Mucosa of rectum (tissue), 2 donors: ENCODE results near the gene MMEL1.

Experiments
- H3K27ac ChIP-seq, 2 donors: one replicate each; pipeline ENCODE4 v1.7.0; 2013; ENCODE audit warnings: inconsistent platforms in 2 of 2, low read depth in 2 of 2, low read length in 2 of 2
- H3K27me3 ChIP-seq, 2 donors: one replicate each; pipeline ENCODE4 v1.7.0; 2013; ENCODE audit warnings: low read length in 2 of 2; ENCODE audit not compliant: control insufficient read depth in 2 of 2, insufficient read depth in 2 of 2
- H3K36me3 ChIP-seq, 2 donors: one replicate each; pipeline ENCODE4 v1.7.0; 2013; ENCODE audit warnings: low read length in 2 of 2; ENCODE audit not compliant: control insufficient read depth in 2 of 2, insufficient read depth in 2 of 2
- H3K4me1 ChIP-seq, 2 donors: one replicate each; pipeline ENCODE4 v1.7.0; 2013; ENCODE audit warnings: low read length in 2 of 2, mild to moderate bottlenecking in 1 of 2; ENCODE audit not compliant: control insufficient read depth in 2 of 2, insufficient read depth in 2 of 2
- H3K4me3 ChIP-seq, 2 donors: one replicate each; pipeline ENCODE4 v1.7.0; 2013; ENCODE audit warnings: low read length in 2 of 2
- H3K9ac ChIP-seq, 2 donors: one replicate each; pipeline ENCODE4 v1.7.0; 2013; ENCODE audit warnings: low read length in 2 of 2, low read depth in 1 of 2, mild to moderate bottlenecking in 1 of 2
- H3K9me3 ChIP-seq, 2 donors: one replicate each; pipeline ENCODE4 v1.7.0; 2013; ENCODE audit warnings: low read length in 2 of 2; ENCODE audit not compliant: control insufficient read depth in 2 of 2
- donor health status: healthy.
- donor health status: Normal muscosa, but diverticular disease.

Gene MMEL1

GRCh38 chr1:2591581-2592261 lies 41.1 kb downstream of the MMEL1 start:
- H3K9me3 ChIP-seq = no peaks in the 10 kb centered on the region
- peak overlapping the region in 1 of 2 donors; percentile 33 for H3K9ac ChIP-seq
- H3K36me3 ChIP-seq = peaks cover 4 to 9% of the 10 kb centered on the region in 2 donors
- H3K4me3 ChIP-seq = no peak overlapping the region
- H3K27ac ChIP-seq = no peak overlapping the region
- H3K27me3 ChIP-seq = no peaks in the 10 kb centered on the region
- peaks cover 20 to 22% of the 10 kb centered on the region in 2 donors for H3K4me1 ChIP-seq

GRCh38 chr1:2591233-2591580 lies 41.6 kb downstream of the MMEL1 start:
- Histone ChIP-seq H3K36me3 (peaks cover 4 to 9% of the 10 kb centered on the region in 2 donors), H3K9me3 (no peaks in the 10 kb centered on the region), H3K27me3 (no peaks in the 10 kb centered on the region), H3K4me1 (peaks cover 20 to 22% of the 10 kb centered on the region in 2 donors), H3K27ac (no peak overlapping the region), H3K4me3 (no peak overlapping the region), H3K9ac (no peak overlapping the region)

DNA sequence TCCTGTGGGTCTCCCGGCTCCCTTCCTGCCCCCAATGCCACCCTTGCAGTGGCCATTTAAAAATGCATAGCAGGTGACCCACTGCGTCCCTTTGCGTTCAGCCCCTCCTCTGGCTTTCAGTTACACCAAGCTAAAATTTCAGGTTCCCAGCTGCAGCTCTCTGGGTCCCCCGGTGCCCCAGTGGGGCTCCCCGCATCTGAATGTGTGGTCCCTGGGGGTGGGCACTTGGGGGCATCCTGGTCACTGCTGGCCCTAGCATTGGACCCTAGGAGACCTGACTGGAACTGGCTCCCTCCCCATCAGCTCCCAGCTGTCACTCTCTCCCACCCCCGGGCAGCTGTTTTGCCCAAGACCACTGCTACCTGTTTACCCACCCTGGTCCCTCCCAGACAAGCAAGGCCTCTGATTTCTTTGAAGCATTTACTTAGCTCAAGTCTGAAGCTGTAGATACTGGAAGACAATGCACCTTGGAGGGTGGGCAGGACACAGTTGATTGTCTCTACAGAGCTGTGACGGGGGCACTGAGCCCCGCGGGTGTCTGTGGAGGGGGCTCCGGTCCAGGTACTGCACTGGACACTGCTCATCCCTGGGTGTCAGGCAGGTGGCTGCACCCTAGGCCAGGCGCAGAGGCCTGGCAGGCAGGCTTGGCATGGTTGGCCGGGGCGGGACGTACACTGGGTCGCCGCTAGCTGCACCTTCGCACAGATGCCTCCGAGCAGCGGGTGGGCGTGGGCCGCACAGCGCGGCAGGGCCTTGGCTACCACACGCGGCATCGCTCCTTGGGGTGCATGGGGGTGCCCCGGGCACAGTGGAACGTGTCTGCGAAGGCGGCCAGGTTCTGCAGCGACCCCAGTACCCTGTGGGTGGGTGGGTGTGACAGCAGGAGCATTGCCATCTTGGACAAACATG lies 42.3 kb downstream of the MMEL1 start:
- Histone ChIP-seq H3K4me1 (peaks cover 20 to 22% of the 10 kb centered on the region in 2 donors), H3K27me3 (no peaks in the 10 kb centered on the region), H3K36me3 (peaks cover 4 to 9% of the 10 kb centered on the region in 2 donors), H3K27ac (no peak overlapping the region), H3K4me3 (no peak overlapping the region), H3K9ac (no peak overlapping the region), H3K9me3 (no peaks in the 10 kb centered on the region)

DNA sequence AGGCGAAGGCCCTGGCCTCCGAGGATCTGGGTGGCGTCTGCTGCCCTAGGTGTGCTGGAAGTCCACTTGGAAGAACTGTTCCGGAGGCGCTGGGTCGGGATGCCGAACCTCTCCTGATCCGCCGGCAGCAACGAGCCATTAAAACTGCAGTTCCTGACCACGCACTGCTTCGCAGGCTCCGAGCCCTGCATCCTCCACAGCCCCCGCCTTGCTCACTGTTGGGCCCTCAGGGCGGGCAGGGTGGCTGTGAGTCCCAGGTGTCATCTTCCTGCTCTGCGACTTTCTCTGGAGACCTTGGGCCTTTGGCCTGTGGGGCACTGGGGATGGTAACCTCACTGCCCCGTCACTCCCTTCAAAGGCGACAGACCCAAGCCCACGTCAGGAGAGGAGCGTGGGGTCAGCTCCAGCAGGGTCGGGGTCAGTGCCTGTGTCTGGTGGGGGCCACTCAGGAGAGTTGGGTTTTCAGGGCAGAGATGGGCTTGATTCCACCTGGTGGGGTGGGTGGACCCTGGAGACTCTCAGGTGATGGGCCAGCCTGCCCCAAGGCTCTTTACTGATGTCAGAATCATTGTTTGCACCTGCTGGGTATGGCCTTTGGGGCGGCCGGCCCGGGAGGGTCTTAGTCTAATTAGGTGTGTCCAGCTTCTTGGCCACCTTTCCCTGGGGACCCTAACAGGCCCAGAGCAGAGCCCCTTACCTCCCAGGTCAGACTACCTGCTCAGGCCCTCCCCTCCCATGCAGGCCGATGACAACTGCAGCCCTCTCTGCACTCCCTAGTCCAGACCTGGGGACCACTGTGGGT lies 43.2 kb downstream of the MMEL1 start:
- Histone ChIP-seq H3K9me3 (no peaks in the 10 kb centered on the region), H3K27ac (no peak overlapping the region), H3K4me3 (no peak overlapping the region), H3K36me3 (peaks cover 4 to 9% of the 10 kb centered on the region in 2 donors), H3K27me3 (no peaks in the 10 kb centered on the region), H3K9ac (no peak overlapping the region), H3K4me1 (peaks cover 28 to 29% of the 10 kb centered on the region in 2 donors)

DNA sequence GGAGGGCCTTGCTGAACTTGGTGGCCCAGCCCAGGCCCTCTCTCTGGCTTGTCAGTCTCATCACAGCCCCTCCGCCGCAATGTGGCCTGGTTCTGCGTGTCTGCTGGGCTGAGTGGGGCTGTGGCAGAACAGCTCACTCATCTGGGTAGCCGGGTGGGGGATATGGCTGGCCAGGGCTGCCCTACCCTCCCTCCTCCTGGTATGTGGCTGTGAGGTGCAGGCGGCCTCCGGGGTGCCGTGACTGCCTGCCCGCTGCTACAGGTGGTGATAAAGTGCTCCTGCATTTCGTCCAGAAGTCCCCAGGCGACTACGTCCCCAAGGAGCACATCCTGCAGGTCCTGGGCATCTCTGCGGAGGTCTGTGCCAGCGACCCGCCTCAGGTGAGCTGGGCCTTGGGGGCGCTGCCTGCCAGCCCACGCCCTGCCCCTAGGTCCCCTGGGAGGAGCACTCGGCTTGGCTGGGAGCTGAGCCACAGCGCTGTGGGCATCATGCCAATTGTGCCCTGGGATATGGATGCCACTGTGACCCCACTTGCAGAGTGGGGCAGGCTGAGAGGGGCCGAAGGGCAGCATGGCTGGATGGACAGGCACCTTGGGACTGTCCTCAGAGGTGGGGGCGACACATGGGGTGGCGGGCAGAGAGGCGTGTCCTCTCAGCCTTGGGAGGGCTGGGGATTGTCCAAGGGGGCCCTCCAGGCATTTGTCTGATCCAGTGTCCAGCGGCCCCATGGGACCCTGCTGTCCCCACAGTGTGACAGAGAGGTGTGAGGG lies 44.0 kb downstream of the MMEL1 start:
- no peaks in the 10 kb centered on the region for H3K9me3 ChIP-seq
- H3K27me3 ChIP-seq = no peaks in the 10 kb centered on the region
- H3K27ac ChIP-seq = no peak overlapping the region
- H3K4me3 ChIP-seq = no peak overlapping the region
- peaks cover 4 to 9% of the 10 kb centered on the region in 2 donors for H3K36me3 ChIP-seq
- H3K4me1 ChIP-seq = peaks cover 29 to 30% of the 10 kb centered on the region in 2 donors
- H3K9ac ChIP-seq = no peak overlapping the region

DNA sequence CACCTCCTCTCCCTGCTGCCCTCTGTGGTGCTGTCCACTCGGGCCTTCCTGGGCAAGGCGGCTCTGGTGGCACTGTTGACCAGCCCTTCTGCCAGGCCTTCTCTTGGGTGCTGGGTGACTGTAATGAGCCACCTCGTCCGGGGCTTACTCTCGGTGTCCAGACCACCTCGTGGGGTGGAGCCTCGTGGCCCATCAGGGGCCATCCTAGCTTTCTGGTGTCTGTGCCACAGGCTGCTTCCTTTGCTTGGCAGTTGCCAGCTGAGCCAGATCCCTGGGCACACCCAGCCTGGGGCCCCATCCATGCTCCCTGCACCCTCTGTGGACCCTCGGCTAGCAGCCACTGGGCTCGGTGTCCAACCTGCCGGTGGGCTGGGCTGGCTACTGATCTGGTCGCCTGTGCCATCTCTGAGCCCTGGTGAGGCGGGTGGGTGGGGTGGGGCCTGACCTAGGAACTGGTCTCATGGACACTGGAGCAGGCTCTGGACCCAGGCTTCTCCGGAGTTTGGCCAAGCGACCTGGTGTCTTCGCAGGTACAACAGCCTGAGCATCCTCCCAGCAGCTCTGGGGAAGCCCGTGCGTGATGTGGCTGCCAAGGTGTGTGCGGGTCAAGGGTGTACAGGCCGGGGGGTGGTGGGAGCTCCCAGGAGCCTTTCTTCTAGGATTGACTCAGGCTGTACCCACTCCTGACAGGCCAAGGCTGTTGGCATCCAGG lies 44.8 kb downstream of the MMEL1 start:
- Histone ChIP-seq H3K27me3 (no peaks in the 10 kb centered on the region), H3K36me3 (peaks cover 4 to 9% of the 10 kb centered on the region in 2 donors), H3K9ac (peak overlapping the region; percentile 47 to 84), H3K4me3 (peak overlapping the region; percentile 83 to 93), H3K4me1 (peaks cover 26 to 31% of the 10 kb centered on the region in 2 donors), H3K9me3 (no peaks in the 10 kb centered on the region), H3K27ac (peak overlapping the region; percentile 98 to 99)

- H3K27ac ChIP-seq = peak overlapping the region; percentile 98 to 99
- no peaks in the 10 kb centered on the region for H3K27me3 ChIP-seq
- no peaks in the 10 kb centered on the region for H3K9me3 ChIP-seq
- H3K36me3 ChIP-seq = peaks cover 4 to 9% of the 10 kb centered on the region in 2 donors
- peak overlapping the region; percentile 84 for H3K9ac ChIP-seq
- peak overlapping the region; percentile 83 to 93 for H3K4me3 ChIP-seq
- H3K4me1 ChIP-seq = peaks cover 23 to 29% of the 10 kb centered on the region in 2 donors
These were observed 45.6 kb downstream of the MMEL1 start for GRCh38 chr1:2587071-2587859.

- Histone ChIP-seq H3K27me3 (no peaks in the 10 kb centered on the region), H3K9ac (peak within 1 kb of the TSS; percentile 84 to 98), H3K4me3 (peak within 1 kb of the TSS; percentile 91 to 93), H3K36me3 (peaks cover 4 to 9% of the 10 kb centered on the region in 2 donors), H3K9me3 (no peaks in the 10 kb centered on the region), H3K4me1 (peaks cover 23 to 29% of the 10 kb centered on the region in 2 donors), H3K27ac (peak within 1 kb of the TSS; percentile 98 to 99)
These were observed 46.4 kb downstream of the MMEL1 start, which contains the start of gene PRXL2B for GRCh38 chr1:2586154-2587070. TSS of gene PRXL2B (plus strand) at chr1:2586777. CDS start at chr1:2586886, 109 bp downstream.
